Glutamatergic neuron (in vitro differentiated cells): ENCODE measurements around the gene CSN1S1. TPM values are rescaled to one million over a fixed set of nuclear protein-coding genes. Genes with fewer than 3 reads are reported as not detected.

Experiments
- DNase-seq: peaks from one replicate; pipeline ENCODE4 v3.0.0; 2022
- H3K27ac Mint-ChIP-seq: one replicate; pipeline ENCODE4 v1.8.0; 2020; ENCODE audit warnings: mild to moderate bottlenecking, mixed read lengths, inconsistent platforms; ENCODE audit not compliant: unreplicated experiment
- H3K27me3 Mint-ChIP-seq: one replicate; pipeline ENCODE4 v1.8.0; 2020; ENCODE audit warnings: mild to moderate bottlenecking, moderate library complexity, mixed read lengths, inconsistent platforms; ENCODE audit not compliant: unreplicated experiment
- H3K36me3 Mint-ChIP-seq: one replicate; pipeline ENCODE4 v1.8.0; 2020; ENCODE audit warnings: mild to moderate bottlenecking, mixed read lengths, inconsistent platforms; ENCODE audit not compliant: unreplicated experiment
- H3K4me1 Mint-ChIP-seq: one replicate; pipeline ENCODE4 v1.8.0; 2020; ENCODE audit warnings: mild to moderate bottlenecking, low read depth, mixed read lengths, inconsistent platforms; ENCODE audit not compliant: unreplicated experiment
- H3K4me3 Mint-ChIP-seq: one replicate; pipeline ENCODE4 v1.8.0; 2020; ENCODE audit warnings: mild to moderate bottlenecking, mixed read lengths, inconsistent platforms; ENCODE audit not compliant: unreplicated experiment
- H3K9me3 Mint-ChIP-seq: one replicate; pipeline ENCODE4 v1.8.0; 2020; ENCODE audit warnings: mild to moderate bottlenecking, moderate library complexity, mixed read lengths, inconsistent platforms; ENCODE audit not compliant: unreplicated experiment
- CTCF ChIP-seq: fragments of 200-600 bp; sonication (generic); IDR thresholded peaks from one replicate; pipeline ENCODE4 v1.5.0; 2021; ENCODE audit not compliant: partially characterized antibody, unreplicated experiment
- total RNA-seq: library from RNA; stranded (reverse); fragmentation: NEBNext Ultra II Directional; extraction: Animal tissue kit (Norgen Biotek cat#: 25700); gene quantifications from one replicate; pipeline ENCODE4 v1.2.1, GENCODE V29; 2021; ENCODE audit not compliant: unreplicated experiment

CSN1S1 gene
- total RNA-seq, 1 donor from 2014 or later = not detected

- no peak overlapping the region for H3K27ac Mint-ChIP-seq
- H3K36me3 Mint-ChIP-seq = no peaks in the 10 kb centered on the region
- no peak overlapping the region for H3K4me3 Mint-ChIP-seq
- DNase-seq = peak; percentile 13
- H3K9me3 Mint-ChIP-seq = no peaks in the 10 kb centered on the region
- no peaks in the 10 kb centered on the region for H3K27me3 Mint-ChIP-seq
- no peak for TF ChIP-seq CTCF
- H3K4me1 Mint-ChIP-seq = no peaks in the 10 kb centered on the region
Observed at GRCh38 chr4:69984030-69984443, 53.2 kb downstream of the CSN1S1 start.

GRCh38 chr4:69986663-69987062 lies 55.8 kb downstream of the CSN1S1 start:
- peaks cover 1% of the 10 kb centered on the region for H3K4me1 Mint-ChIP-seq
- no peak for TF ChIP-seq CTCF
- no peak overlapping the region for H3K4me3 Mint-ChIP-seq
- DNase-seq = no peak
- H3K9me3 Mint-ChIP-seq = no peaks in the 10 kb centered on the region
- H3K27ac Mint-ChIP-seq = no peak overlapping the region
- no peaks in the 10 kb centered on the region for H3K27me3 Mint-ChIP-seq
- H3K36me3 Mint-ChIP-seq = no peaks in the 10 kb centered on the region

- TF ChIP-seq CTCF = no peak
- no peak overlapping the region for H3K27ac Mint-ChIP-seq
- DNase-seq = no peak
- no peak overlapping the region for H3K4me3 Mint-ChIP-seq
- H3K36me3 Mint-ChIP-seq = no peaks in the 10 kb centered on the region
- no peaks in the 10 kb centered on the region for H3K27me3 Mint-ChIP-seq
- peaks cover 1% of the 10 kb centered on the region for H3K4me1 Mint-ChIP-seq
- H3K9me3 Mint-ChIP-seq = no peaks in the 10 kb centered on the region
Observed at GRCh38 chr4:69991016-69991415, 60.1 kb downstream of the CSN1S1 start.

- Mint-ChIP-seq H3K36me3 (no peaks in the 10 kb centered on the region), H3K27ac (no peak overlapping the region)
Observed at GRCh38 chr4:69994782-69995181, 63.9 kb downstream of the CSN1S1 start.

GRCh38 chr4:69995526-69996016 lies 64.7 kb downstream of the CSN1S1 start, which contains the start of gene STATH:
TSS of gene STATH (plus strand) at chr4:69995966. CDS start at chr4:69998438, 2,472 bp downstream.
- Mint-ChIP-seq H3K27ac (no peak within 1 kb of the TSS), H3K4me3 (no peak within 1 kb of the TSS), H3K36me3 (no peaks in the 10 kb centered on the region), H3K4me1 (no peaks in the 10 kb centered on the region), H3K9me3 (no peaks in the 10 kb centered on the region), H3K27me3 (no peaks in the 10 kb centered on the region)
- TF ChIP-seq CTCF = no peak
- DNase-seq = no peak

More at GRCh38 chr4:69994782-69995181, 63.9 kb downstream of the CSN1S1 start:
- Mint-ChIP-seq H3K27me3 (no peaks in the 10 kb centered on the region), H3K4me1 (no peaks in the 10 kb centered on the region), H3K4me3 (no peak overlapping the region), H3K9me3 (no peaks in the 10 kb centered on the region)
- TF ChIP-seq CTCF = no peak
- DNase-seq = no peak

Other genes with a start within 250 kb of the CSN1S1 start
- gene SULT1B1, start 170.4 kb upstream of the CSN1S1 start, total RNA-seq = 0.10 TPM
- gene SULT1E1, start 70.9 kb upstream of the CSN1S1 start, total RNA-seq = not detected
- gene CSN2, start 34.7 kb downstream of the CSN1S1 start, total RNA-seq = not detected
- not detected for gene STATH, start 64.9 kb downstream of the CSN1S1 start, total RNA-seq
- gene HTN3, start 97.4 kb downstream of the CSN1S1 start, total RNA-seq = not detected
- gene HTN1, start 119.4 kb downstream of the CSN1S1 start, total RNA-seq = not detected
- gene PRR27, start 223.2 kb downstream of the CSN1S1 start, total RNA-seq = not detected